GM23248 (cell line): ENCODE results near the gene UBE3B.

Source experiments
- EZH2 ChIP-seq: fragments of 200-600 bp; sonication (generic); IDR thresholded peaks from 2 replicates; pipeline ENCODE4 v1.6.1; 2018; ENCODE audit warnings: antibody characterized with exemption, mild to moderate bottlenecking; ENCODE audit not compliant: insufficient read depth, poor library complexity, severe bottlenecking
- EZH2phosphoT487 ChIP-seq: fragments of 200-600 bp; sonication (generic); IDR thresholded peaks from 2 replicates; pipeline ENCODE4 v1.6.1; 2018; ENCODE audit warnings: antibody characterized with exemption, moderate library complexity, mild to moderate bottlenecking, low read depth; ENCODE audit not compliant: insufficient read depth

DNA sequence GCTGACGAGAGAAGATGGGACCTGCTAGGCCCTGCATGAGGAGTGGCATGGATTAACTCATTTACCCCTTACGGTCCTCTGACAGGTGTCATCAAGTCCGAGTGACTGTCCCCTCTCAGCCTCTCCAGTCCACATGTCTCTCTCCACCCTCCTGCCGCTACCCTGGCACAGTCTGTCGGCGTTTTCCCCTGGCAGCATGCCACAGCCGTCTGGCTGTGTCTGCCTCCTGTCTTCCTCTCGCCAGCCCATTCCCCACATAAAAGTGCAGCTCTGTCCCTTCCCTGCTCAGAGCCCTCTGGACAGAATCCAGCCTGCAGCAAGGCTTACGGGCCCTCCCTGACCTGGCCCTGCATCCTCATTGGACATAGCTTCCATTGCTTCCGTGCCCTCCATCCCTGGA lies 45.6 kb downstream of the UBE3B start:
- TF ChIP-seq EZH2phosphoT487 (no peak), EZH2 (no peak)
